RPMI7951 (cell line): Measurements from ENCODE around the gene VIPR1. TPM values are rescaled to one million over a fixed set of nuclear protein-coding genes. Genes with fewer than 3 reads are reported as not detected.

Experiments used
- DNase-seq: peaks from one replicate; pipeline ENCODE4 v3.0.0-alpha.2; 2012; ENCODE audit warnings: low read depth
- total RNA-seq: library from RNA; depleted of rRNA; stranded (reverse); fragments of >200 nt; shearing (Covaris generic); gene quantifications from 2 replicates; pipeline ENCODE4 v1.2.3, GENCODE V29; 2014

The VIPR1 gene
- total RNA-seq, 1 experiment from 2014 or later: 186 TPM

DNA sequence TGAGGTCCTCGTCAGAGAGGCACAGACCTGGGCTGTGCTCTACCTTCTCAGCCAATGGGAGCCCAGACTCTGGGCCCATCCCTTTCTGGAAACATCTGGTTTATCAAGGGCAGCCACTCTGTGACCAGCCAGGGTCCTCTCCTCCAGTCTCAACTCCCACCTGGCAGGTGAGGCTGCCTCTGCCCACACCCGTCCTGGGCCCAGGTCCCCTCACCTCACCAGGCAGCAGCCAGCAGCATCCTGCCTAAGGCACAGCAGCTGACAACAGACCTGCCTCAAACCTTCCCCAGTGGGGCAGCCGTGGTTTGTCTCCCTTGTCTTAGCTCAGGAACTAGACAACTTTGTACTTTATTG, 8.7 kb upstream of the VIPR1 start:
- DNase-seq: no peak

DNA sequence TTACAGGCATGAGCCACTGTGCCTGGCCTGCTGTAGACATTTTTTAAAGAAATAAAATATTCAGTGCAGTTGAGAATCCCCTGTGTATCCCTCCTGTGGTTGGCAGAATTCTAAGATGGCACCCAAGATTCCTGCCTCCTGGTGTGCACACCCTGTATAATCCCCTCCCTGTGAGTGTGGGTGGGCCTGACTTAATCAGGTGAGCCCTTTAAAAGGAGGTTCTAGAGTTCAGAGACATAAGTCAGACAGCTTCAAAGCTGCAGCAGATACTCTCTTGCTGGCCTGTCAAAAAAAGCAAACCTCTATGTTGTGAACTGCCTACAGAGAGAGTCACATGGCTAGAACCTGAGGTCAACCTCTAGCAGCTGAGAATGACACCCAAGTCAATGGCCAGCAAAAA, 7.0 kb upstream of the VIPR1 start:
- no peak for DNase-seq

DNA sequence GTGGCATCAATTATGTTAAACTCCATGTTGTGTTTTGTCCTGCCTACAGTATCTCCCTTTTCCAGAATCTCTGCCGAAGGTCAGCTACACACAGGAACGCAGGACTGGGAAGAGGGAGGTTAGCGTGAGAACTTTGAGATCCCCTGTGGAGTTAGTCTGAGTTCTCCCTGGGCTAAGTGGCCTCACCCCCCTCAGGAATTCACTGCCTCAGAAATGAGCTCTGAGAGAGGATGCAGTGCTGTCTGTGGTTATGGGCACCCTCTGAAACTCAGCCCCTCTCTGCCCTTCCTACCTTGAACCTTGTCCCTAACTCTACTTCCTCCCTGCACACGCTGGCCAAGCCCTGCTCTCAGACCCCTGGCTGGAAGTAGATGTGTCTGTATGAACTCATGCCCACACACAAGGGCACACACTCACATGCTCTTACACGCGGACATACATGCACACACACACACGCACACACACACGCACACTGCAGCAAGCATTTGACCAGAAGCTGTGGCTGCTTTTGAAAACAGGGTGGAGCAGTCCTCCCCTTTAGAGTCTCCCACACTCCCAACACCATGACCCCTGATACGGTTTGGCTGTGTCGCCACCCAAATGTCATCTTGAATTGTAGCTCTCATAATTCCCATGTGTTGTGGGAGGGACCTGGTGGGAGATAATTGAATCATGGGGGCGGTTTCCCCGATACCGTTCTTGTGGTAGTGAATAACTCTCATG, 5.3 kb upstream of the VIPR1 start:
- DNase-seq: peak; percentile 99

DNA sequence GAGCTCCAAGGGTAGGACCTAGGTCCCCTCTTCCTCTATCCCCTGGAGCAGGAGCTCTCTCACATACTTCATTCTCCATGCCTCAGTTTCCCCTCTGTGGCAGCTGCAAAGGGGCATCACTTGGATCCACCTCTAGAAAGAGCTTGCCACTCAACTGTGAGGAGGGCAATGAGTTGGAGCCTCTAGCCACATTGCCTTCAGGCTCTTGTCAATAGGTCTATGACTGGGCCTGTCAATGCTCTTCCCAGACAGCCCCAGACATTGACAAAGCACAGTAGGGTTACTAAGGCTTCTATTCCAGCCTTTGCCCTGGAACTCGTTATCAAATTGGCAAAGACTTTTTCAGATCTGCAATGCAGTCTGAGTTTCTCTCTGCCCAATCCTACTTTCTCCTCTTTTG, 4.4 kb upstream of the VIPR1 start:
- no peak for DNase-seq

DNA sequence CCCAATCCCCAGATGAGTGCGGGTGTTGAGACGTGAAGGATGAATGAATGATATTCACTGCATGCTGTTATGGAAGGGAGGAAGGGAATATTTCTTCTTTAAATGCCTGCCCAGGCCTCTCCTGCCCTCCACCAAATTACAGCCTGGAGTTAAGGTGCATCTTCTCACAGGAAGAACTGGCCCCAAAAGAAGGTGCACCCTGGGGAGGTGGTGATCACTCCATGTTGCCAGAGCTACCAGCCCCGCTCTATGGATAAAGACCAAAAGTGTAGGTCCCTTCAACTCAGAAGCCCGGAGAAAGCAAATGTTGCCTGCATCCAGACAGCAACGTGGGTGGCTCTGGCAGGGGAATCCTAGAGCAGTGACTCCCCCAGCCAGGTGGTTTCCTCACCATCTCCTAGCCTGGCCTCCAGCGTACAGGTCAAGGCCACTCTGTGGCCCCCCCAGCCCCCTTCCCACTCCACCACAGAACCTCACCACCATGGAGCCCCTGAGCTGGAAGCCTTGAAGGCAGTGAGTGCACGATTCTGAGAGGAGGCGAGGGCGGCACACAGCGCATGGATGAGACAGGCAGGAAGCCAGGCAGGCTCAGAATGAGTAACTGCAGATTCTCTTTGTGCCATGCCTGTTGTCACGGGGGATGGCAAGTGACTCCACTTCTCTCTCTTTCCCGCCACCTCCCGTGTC, 3.5 kb upstream of the VIPR1 start:
- DNase-seq: peak; percentile 66

DNA sequence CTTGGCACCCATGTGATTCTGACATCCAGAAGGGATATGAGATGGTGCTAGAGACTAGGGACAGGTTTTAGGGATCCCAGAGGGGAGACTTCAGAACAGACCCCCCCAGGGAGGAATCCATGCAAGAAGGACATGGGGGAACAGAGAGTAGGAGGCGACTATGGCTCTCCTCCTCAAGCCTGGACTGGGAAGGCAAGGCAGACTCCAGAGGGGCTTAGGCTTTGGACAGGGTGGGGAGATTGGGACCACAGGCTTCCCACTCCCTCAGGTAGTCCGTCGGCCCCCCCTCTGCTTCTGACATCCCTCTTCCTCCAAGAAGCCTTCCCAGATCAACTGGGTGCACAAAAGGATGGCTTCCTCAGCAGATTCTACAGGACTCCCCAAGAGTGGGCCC, 3.0 kb upstream of the VIPR1 start:
- DNase-seq: no peak

DNA sequence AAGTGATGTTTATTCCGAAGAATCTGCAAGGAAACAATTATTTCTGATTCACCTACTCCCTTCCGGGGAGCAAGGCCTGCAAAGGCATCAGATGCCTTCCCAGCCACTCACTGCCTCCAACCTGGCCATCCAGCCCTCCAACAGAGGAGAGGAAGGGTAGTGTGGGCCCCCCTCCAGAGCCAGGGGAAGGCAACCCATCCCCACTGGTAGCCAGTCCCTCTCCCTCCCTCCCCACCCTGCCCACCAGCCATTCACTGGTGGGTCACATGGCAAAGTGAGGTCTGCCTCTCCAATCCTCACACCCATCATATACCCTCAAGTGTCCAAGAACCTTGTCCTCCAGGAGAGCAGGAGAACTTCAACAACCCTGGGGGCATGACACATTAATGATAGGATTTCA, 2.4 kb upstream of the VIPR1 start:
- peak; percentile 73 for DNase-seq

DNA sequence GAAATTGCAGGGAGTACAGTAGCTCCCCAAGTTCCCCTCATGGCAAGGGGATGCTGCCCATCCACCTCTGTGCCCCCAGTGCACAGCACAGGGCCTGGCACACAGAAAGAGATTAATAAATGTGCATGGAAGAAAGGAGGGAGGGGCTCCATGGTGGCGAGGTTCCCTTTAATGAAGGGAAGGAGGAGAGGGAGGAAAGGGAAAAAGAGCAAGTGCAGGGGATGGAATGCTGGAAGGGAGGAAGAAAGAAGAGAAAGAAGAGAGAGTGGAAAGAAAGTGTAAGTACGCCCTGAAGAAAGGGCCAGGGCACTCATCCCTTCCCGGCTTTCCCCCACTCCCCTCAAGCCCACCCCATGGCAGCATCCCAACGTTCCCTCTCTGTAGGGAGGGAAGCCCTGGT, 1.5 kb upstream of the VIPR1 start:
- DNase-seq: no peak

DNA sequence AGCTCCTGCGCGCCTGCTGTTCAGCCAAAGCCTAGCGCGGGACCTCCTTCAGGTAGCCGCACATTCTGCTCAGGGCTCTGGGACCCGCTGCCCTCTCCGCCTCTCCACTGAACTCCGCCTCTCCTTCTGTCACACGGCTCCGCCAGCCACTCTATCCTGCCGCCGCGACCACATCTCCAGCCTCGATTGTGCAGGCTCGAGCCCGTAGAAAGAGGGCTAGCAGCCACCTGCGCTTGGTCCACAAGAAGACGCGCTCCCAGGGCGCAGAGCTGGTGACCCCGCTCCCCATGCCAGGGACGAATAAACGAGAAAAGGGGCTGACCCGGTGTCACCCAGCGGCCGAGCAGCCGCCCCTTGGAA, 1.1 kb upstream of the VIPR1 start:
- DNase-seq: no peak

DNA sequence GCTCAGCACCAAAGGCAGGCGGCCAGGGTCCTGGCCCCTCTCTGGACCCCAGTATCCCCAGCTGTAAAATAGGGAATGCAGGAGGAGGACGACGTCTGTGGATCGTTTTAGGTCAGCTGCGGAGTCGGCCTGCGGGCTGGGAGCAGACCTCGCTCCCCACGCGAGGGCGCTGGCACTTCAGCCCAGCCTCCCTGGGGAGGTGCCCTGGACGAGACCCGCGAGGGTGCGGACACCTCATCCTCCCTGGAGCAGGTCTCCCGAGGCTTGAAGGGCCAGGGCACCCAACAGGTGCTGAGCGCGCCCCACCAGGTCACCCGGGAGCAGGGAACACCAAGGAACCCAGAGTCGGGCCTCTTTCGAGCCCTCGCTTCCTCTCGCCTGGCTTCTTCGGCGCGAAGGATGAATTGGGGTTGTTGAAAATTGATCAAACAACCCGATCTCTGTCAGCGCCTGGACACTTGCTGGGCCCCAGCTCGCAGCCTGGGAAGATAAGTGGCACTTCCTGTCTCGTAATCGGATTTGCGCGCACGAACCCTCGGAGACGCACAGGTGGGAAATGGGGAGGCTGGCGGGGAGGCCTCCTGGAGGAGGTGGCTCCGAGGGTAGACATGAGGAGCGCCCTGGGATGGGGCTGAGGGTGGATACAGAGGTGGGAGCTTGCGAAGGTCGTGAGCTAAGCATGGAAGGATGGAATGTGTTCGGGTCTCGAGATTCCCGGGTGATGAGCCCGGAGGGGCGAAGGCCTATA, 588 bp upstream of the VIPR1 start:
- DNase-seq: peak; percentile 71

DNA sequence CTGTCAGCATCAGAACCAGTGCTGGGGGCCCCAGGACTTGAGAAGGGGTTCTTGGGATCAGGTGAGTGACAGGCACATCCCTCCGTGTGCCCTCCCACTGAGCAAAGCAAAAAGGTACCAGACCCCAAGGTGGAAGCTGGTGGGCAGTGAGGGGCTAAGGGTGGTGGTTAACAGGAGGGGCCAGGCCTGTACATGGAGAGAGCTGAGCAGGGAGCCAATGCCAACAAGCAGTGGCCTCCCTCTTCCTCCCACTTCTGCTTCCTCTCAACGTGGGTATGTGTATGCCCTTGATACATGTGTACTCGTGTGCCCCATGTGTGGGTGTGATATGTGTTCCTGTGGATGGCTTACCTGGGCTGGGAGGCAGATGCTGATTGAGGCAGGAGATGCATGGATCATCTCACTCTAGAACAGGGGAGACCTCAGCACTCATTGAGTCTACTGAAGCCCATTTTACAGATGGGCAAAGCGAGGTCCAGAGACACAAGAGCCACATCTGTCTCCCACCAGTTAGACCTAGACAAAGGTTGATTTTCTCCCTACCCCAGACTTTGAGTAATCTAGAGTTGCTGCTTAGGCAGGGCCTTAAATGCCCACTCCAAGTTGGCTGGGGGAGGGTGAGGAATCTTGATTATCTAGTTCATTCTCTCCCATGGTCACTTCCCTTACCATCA, 945 bp downstream of the VIPR1 start:
- no peak for DNase-seq

DNA sequence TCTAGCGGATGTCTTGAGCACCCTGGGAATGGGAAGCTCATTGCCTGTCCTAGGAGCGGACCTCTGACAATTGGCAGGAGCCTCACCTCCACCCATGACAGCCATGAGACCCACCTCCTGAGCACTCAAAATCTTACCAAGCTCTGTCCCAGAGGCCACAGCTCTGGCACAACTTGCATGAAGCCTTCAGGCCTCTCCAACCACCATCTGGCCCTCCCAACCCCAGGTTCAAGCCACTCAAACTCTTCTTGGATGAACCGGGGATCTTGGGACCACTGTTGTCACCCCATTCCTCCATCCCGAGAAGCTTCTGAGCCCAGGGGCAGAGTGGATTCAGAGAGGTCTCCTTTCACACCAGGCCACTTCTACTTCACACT, 1.5 kb downstream of the VIPR1 start:
- no peak for DNase-seq

DNA sequence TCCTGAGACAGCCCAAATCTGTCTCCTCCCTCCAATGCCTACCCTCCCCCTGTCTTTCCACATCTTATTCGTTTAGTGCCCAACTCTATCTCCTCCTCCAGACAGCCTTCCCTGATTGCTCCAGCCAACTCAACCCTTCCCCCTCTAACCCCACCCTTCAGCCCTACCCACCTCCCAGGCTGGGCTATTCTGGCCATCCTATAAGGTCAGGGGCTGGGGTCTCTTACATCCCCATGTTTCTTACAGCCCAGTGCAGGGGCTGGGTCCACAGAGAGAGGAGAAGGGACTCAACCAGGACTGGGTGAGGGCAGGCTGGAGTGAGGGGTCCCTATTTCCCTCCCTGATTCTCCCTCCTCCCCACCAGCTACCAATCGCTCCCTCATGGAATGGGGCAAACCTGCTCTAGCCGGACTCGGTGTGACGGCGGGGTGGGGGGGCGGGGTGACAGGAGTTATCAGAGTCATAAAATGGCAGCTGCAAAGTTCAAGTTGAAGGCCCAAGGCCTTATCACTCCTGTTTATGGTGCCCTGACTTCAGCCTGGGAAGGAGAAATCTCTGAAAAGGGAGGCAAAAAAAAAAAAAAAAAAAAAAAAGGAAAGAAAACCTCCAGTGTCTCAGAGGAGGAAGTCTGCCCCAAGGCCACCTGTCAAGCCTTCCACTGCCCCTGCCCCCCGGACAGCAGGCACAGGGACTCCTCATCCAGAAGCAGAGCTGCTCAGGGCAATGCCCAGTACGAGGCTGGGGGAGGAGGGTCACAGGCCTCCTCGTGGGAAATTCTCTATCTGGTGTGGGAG, 2.1 kb downstream of the VIPR1 start:
- DNase-seq: no peak

DNA sequence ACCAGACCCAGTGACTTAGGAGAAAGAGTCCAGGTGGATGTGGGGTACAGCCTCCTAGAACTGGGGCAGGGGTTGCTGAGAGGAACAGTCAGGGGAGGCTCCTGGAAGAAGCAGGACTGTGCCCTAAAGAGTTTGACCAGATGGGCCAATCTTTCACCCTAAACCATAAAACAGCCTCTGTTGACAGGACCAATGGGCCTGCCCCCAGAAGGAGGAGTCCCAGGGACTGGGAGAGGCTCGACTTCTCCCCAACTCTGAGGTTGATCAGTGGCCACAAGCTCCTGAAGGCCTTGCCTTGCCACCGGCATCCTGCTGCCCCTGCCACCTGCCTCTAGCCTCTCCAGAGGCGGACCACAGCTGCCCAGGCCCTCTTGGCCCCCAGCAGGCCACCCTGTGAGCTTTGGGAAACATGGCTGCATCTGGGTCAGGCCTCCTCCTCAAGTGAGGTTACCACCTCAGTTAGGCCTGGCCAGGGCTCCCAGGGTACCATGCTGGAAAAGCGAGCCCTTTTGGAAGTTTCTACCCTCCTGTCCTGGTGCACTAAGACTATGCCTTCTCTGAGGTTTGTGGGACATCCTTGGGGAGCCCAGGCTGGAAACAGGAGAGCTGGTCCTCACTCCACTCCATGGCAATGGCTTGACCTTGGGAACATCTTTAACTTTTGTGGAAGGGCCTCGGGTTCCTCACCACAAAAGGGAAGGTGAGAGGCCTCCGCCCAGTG, 2.8 kb downstream of the VIPR1 start:
- DNase-seq: no peak

DNA sequence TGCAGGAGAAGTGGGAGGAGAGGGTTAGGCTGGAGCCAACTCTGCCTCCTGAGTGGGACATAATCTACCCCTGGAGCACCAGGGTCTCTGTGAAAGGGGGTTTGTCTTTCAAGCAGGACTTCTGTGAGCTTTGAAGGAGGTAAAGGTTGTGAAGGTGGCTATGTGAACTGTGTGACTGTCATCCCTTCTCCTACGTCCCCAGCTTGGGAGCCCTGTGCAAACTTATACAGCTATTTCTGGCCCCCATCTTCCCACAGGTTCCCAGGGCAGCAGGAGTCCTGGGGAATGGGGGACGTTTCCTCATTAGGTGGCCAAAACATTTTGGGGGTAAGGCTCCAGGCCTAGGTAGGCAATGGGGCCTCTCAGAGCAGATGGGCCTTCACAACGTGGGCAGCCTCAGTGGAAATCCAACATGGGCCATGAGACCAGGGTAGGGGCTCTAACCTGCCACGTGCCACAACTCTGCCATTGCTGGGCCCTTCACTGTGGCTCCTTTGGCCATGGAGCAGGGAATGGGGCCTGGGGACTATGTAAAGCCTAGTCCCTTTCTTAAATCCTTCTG, 3.5 kb downstream of the VIPR1 start:
- DNase-seq: no peak

DNA sequence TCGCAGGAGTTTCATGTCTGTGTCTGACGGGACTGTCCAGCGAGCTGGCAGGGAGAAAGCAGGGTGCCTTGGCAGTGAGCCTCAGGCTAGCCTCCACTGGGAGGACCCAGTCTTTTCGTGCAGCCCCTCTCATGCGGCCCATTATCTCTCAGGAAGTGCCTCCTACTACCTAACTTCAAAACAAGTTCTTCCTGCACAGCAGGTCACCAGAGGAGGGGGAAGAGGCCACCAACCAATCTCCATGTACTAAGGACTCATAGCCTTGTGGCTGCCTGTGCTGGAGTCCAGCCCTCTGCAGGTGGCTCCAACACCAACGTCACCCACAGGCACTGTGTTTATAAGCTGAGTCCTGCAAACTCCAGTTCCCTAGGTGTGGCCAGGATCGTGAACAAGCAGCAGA, 4.8 kb downstream of the VIPR1 start:
- no peak for DNase-seq

DNA sequence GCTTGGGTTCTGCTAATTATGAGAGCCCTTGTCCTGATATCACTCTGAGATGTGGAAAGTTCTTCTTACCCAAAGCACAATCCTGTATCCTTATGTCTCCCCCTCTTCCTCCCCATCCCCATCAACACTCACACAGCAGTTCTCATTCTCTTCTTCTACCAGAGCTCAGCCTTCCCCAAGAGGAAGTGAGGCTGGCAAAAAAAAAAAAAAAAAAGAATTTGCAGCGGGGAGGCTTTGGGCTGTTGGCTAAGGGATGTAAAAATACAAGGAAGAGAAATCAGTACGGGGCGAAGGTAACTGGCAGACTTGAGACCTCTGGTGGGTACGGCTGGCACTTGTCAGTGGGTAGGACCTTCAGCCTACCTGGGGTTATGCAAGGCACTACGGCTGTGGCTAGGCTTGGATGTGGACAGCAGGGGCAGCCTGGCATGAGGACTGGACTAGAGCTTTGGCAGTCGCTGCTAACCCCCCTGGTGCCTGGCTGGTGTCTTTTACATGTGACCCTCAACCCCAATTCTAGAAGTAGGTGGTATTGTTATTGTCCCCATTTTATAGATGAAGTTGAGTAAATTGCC, 5.4 kb downstream of the VIPR1 start:
- no peak for DNase-seq

DNA sequence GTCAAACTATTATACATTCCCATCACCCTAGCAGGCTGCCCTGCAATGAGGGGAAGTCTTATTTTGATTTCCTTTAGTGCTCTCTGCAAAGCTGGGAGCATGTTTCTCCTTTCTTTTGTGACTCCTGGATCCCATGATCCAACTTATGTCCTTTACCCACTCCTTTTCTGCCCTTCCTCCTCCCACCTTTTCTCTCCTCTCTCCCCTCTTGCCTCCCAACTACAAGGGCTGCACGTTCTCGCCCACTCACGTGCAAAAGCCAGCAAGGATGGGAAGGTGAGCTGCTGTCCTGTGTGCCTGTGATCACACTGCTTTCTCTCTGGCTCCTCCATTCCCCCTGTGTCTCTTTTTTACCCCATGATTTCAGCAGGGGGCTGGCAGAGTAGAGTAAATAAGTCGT, 6.1 kb downstream of the VIPR1 start:
- no peak for DNase-seq

DNA sequence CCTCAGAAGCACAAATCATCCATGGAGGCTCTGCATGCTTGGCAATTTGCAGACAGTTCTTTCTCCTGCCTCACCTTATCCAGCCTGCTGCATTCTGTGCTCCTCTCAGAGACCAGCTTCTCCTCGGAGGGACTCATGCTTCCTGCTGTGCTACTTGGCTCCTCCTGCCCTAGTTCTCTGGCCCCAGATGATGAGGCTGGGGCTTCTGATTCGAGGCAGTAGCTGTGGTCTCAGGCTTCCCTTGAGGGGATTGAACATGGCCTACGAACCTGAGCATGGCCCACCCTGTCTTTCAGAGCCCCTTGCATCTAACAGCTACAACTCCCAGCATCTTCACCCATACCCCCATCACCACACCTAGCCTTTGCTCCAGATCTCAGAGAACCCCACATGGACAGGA, 6.7 kb downstream of the VIPR1 start:
- DNase-seq: no peak

DNA sequence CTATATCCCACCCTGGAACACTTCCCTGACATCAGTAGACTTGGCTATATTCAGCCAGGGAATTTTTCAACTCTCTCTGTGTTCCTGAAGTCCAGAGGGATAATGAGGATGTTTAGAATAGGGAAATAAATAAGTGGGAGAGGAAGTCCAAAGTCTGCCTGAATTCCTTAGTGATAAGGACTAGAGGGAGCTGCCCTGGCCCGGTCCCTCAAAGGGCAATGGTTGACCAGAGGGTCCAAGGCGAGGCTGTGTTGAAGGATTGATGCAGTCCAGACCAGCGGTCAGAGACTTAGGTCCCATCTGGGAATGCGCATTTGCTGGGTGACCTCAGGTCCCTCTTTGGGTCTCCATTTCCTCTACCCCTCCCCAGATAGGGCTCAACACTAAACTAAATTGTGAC, 7.9 kb downstream of the VIPR1 start:
- DNase-seq: no peak

DNA sequence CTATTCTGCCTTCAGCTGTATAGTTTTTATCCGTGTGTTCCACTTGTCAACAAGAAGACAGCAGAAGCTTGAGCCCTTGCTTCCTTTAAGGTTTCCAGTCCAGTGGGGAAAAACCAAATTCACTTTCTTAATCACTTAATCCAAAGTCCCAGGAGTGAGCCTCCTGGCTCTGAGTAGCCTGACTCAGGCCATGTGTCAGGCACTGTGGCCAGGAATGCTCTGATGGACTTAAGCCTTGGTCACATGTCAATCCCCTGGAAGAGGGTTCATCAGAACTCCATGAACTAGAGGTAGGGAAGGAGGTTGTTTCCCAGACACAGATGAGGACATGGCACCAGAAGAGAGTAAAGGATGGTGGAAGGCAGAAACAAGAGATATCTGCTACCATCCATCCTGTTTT, 8.8 kb downstream of the VIPR1 start:
- DNase-seq: no peak
